ENCODE measurements around the gene SELPLG. TPM values are rescaled to one million over a fixed set of nuclear protein-coding genes. Genes with fewer than 3 reads are reported as not detected.

SELPLG gene
- total RNA-seq, 1 donor from 2014 or later = 0.51 TPM

DNA sequence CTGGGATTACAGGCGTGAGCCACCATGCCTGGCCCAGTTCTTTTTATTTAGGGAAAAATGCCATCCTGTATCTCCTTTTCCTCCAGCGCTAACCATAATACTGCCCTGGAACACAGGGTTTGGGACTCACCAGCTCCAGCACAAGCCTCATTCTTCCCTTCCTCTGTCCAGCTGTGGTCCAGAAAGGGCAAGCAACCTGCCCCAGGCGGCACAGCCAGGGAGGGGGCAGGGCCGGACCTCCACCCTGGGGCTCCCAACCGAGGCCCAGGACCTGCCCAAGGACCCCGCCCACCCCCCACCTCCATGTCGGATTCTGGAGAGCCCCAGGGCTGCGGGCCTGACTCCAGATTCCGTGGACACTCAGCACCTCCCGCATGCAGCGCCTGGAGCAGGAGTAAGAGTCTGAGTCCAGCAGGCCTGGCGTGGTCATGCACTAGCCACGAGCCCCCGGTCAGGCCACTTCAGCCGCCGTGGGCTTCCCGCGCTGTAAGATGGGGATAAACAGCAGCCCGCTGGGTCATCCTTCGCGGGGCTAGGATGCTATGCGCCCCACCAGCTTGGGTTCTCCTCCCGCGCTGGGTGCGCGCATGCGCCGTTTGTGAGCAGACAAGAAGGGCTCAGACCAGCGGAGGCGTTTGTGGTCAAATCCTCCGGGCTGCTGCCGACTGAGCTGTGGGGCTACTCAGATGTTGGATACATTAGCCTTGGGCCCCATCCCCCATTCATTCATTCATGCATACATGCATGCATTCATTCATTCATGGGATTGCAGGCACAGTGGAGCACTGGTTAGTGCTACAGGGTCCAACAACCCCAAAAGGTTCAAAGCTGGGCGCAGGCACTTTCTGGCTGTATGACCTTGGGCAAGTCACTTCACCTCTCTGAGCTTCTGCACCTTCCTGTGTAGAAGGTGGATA is 52.1 kb downstream of the SELPLG start:
- peaks cover 4% of the 10 kb centered on the region for H3K9me3 Mint-ChIP-seq
- TF ChIP-seq CTCF (conservative IDR thresholded peaks at IDR 0.05) = no peak
- no peaks in the 10 kb centered on the region for H3K4me1 Mint-ChIP-seq
- H3K27ac Mint-ChIP-seq (ENCODE audit: unreplicated experiment) = no peak overlapping the region
- DNase-seq (ENCODE audit: low read depth, low spot score) = no peak
- H3K36me3 Mint-ChIP-seq (ENCODE audit: low read depth) = no peaks in the 10 kb centered on the region
- no peak overlapping the region for H3K4me3 Mint-ChIP-seq
- no peaks in the 10 kb centered on the region for H3K27me3 Mint-ChIP-seq (ENCODE audit: low read depth)

DNA sequence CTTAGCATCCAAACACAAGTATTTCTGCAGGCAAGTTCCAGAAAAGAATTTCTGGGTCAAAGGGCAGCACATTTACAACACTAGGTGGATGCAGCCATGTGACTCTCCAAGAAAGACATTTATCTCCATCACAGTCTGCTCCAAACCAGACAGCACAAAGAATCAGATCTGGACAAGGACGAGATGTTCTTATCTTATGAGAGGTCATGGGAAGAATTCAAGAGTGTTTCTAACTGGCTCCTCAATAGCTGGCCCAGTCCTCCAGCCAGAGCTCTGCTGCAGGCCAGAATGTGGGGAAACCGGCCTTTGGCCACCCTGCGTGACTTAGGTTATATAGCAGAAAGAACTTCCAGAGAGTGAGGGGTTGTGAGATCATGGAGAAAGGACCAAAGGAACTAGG is 53.2 kb downstream of the SELPLG start:
- Mint-ChIP-seq H3K27me3 (ENCODE audit: low read depth) (no peaks in the 10 kb centered on the region), H3K27ac (ENCODE audit: unreplicated experiment) (no peak overlapping the region), H3K4me1 (no peaks in the 10 kb centered on the region), H3K9me3 (peaks cover 4% of the 10 kb centered on the region), H3K4me3 (no peak overlapping the region), H3K36me3 (ENCODE audit: low read depth) (no peaks in the 10 kb centered on the region)
- no peak for TF ChIP-seq CTCF (conservative IDR thresholded peaks at IDR 0.05)
- no peak for DNase-seq (ENCODE audit: low read depth, low spot score)

DNA sequence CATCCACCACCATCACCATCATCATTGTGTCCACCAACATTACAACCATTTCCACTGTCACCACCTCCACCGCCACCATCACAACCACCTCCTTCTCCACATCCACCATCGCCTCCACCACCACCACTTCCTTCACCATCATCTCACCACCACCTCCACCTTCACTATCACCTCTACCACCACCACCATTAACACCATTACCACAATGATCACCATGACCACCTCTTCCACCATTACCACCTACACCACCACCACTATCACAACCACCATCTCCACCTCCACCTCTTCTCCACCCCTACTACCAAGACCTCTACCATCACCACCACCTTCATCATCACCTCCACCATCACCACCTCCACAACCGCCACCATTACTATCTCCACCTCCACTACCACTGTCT is 54.9 kb downstream of the SELPLG start:
- Mint-ChIP-seq H3K9me3 (peaks cover 4% of the 10 kb centered on the region), H3K27ac (ENCODE audit: unreplicated experiment) (no peak overlapping the region), H3K36me3 (ENCODE audit: low read depth) (no peaks in the 10 kb centered on the region), H3K27me3 (ENCODE audit: low read depth) (peaks cover 9% of the 10 kb centered on the region), H3K4me1 (no peaks in the 10 kb centered on the region), H3K4me3 (no peak overlapping the region)
- no peak for DNase-seq (ENCODE audit: low read depth, low spot score)
- no peak for TF ChIP-seq CTCF (conservative IDR thresholded peaks at IDR 0.05)

- DNase-seq (ENCODE audit: low read depth, low spot score) = no peak
- Mint-ChIP-seq H3K4me1 (no peaks in the 10 kb centered on the region), H3K9me3 (peaks cover 4% of the 10 kb centered on the region), H3K36me3 (ENCODE audit: low read depth) (no peaks in the 10 kb centered on the region), H3K4me3 (no peak overlapping the region), H3K27me3 (ENCODE audit: low read depth) (peaks cover 9% of the 10 kb centered on the region), H3K27ac (ENCODE audit: unreplicated experiment) (no peak overlapping the region)
- no peak for TF ChIP-seq CTCF (conservative IDR thresholded peaks at IDR 0.05)
Measured at GRCh38 chr12:108578264-108578663, 55.4 kb downstream of the SELPLG start.

- Mint-ChIP-seq H3K36me3 (ENCODE audit: low read depth) (no peaks in the 10 kb centered on the region), H3K27me3 (ENCODE audit: low read depth) (peaks cover 9% of the 10 kb centered on the region), H3K9me3 (peaks cover 4% of the 10 kb centered on the region), H3K27ac (ENCODE audit: unreplicated experiment) (no peak overlapping the region), H3K4me1 (no peaks in the 10 kb centered on the region), H3K4me3 (no peak overlapping the region)
- DNase-seq (ENCODE audit: low read depth, low spot score) = no peak
- TF ChIP-seq CTCF (conservative IDR thresholded peaks at IDR 0.05) = no peak
Measured at GRCh38 chr12:108577458-108577857, 56.2 kb downstream of the SELPLG start.
